Gastrocnemius medialis (tissue), 4 donors: ENCODE data around the gene PARVA. TPM values are rescaled to one million over a fixed set of nuclear protein-coding genes. Genes with fewer than 3 reads are reported as not detected.

Experiments
- ATAC-seq, 2 donors: fragments of 150-250 bp; one replicate each; pipeline ENCODE4 v1.9.1; 2016
- DNase-seq, 2 donors: peaks; one replicate each; pipeline ENCODE4 v3.0.0-alpha.2; 2019
- H3K27ac ChIP-seq, 4 donors: fragments of 200-600 bp; sonication (generic); 1 replicate in 1 of 4; 2 replicates in 3 of 4; pipeline ENCODE4 v1.5.1; 2016 to 2018; ENCODE audit warnings: mild to moderate bottlenecking in 2 of 4, moderate library complexity in 1 of 4
- H3K27me3 ChIP-seq, 3 donors: fragments of 200-600 bp; sonication (generic) in 2 of 3; 1 replicate in 1 of 3; 2 replicates in 2 of 3; pipeline versions ENCODE4 v1.5.1 to v1.6.0; 2016 to 2019; ENCODE audit warnings: mild to moderate bottlenecking in 1 of 3, moderate library complexity in 1 of 3
- H3K36me3 ChIP-seq, 2 donors: fragments of 200-600 bp; sonication (generic) in 1 of 2; one replicate each; pipeline ENCODE4 v1.5.1; 2017 to 2018
- H3K4me1 ChIP-seq, 2 donors: fragments of 200-600 bp; sonication (generic) in 1 of 2; one replicate each; pipeline ENCODE4 v1.5.1; 2016 to 2017; ENCODE audit warnings: mild to moderate bottlenecking in 2 of 2
- H3K4me3 ChIP-seq, 4 donors: fragments of 200-600 bp; sonication (generic) in 3 of 4; 1 replicate in 1 of 4; 2 replicates in 3 of 4; pipeline ENCODE4 v1.5.1; 2016 to 2019; ENCODE audit warnings: mild to moderate bottlenecking in 2 of 4
- H3K9me3 ChIP-seq, 3 donors: fragments of 200-600 bp; sonication (generic) in 2 of 3; 1 replicate in 1 of 3; 2 replicates in 2 of 3; pipeline ENCODE4 v1.5.1; 2016 to 2019
- CTCF ChIP-seq, 5 experiments: fragments of 450-650 bp in 3 of 5; fragments of 200-600 bp in 2 of 5; sonication (generic) in 2 of 5; IDR thresholded peaks in 4 of 5; conservative IDR thresholded peaks in 1 of 5; 1 replicate in 4 of 5; 2 replicates in 1 of 5; pipeline ENCODE4 v1.5.1; 2016 to 2019; ENCODE audit warnings: antibody characterized with exemption in 5 of 5, mild to moderate bottlenecking in 3 of 5, moderate library complexity in 3 of 5
- POLR2A ChIP-seq, 2 donors: fragments of 450-650 bp; IDR thresholded peaks; one replicate each; pipeline ENCODE4 v1.6.1; 2017; ENCODE audit warnings: antibody characterized with exemption in 2 of 2, mild to moderate bottlenecking in 2 of 2, moderate library complexity in 2 of 2
- in situ Hi-C, 4 donors: fragments of 200-750 bp; cut with MboI; loops; one replicate each; pipeline versions ENCODE4 v1.15.0 to v1.8.0; 2017; ENCODE audit warnings: low sequenced_read_pairs in 4 of 4
- intact Hi-C: fragments of 100-400 bp; cut with DNase I; formaldehyde crosslinking; loops from one replicate; pipeline ENCODE4 v1.15.1; 2023; ENCODE audit warnings: low total_unique reads
- total RNA-seq, 4 donors: library from RNA; depleted of rRNA; stranded (reverse); fragments of >200 nt; gene quantifications; one replicate each; pipeline versions ENCODE4 v1.1.0 to v1.2.3, GENCODE V29; 2016

Gene PARVA
- total RNA-seq, 4 donors from 2014 or later: 4.4 to 9.7 (median 8.4) TPM

DNA sequence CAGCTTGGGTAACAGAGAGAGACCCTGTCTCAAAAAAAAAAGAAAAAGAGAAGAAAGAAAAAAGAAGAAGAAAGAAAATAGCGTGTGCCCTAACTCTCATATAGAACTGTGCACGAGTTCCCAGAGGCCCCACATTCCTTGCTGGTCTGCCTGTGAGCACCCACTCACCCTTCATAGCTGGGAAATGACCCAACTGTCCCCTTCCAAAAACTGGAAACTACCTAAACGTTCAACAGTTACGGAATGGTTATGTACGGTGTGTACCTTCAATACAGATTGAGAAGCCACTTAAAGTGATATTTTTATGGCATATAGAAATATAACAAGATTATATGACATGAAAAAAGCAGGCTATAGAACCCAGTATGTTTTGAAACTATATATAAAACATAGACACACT is 82.0 kb downstream of the PARVA start:
- Histone ChIP-seq H3K4me3 (no peak overlapping the region), H3K4me1 (peaks cover 13 to 14% of the 10 kb centered on the region in 2 donors), H3K27ac (peak overlapping the region in 3 of 4 donors; percentile 18 to 65 (median 39)), H3K36me3 (no peaks in the 10 kb centered on the region), H3K27me3 (no peaks in the 10 kb centered on the region), H3K9me3 (no peaks in the 10 kb centered on the region)
- ATAC-seq (no peak), DNase-seq (no peak)
- in situ Hi-C loops (no loop called here), intact Hi-C loops (no loop called here)
- no peak for TF ChIP-seq CTCF (IDR thresholded peaks at IDR 0.05 in 4 of 5, conservative IDR thresholded peaks at IDR 0.05 in 1 of 5)
- TF ChIP-seq POLR2A (IDR thresholded peaks at IDR 0.05): no peak

- in situ Hi-C loops (no loop called here), intact Hi-C loops (no loop called here)
- H3K4me1 ChIP-seq: peaks cover 13 to 14% of the 10 kb centered on the region in 2 donors
- no peaks in the 10 kb centered on the region for H3K27me3 ChIP-seq
- no peaks in the 10 kb centered on the region for H3K9me3 ChIP-seq
- no peak overlapping the region for H3K4me3 ChIP-seq
- TF ChIP-seq CTCF (IDR thresholded peaks at IDR 0.05 in 4 of 5, conservative IDR thresholded peaks at IDR 0.05 in 1 of 5) (no peak), POLR2A (IDR thresholded peaks at IDR 0.05) (no peak)
- H3K27ac ChIP-seq: no peak overlapping the region
- ATAC-seq (no peak), DNase-seq (no peak)
- H3K36me3 ChIP-seq: no peaks in the 10 kb centered on the region
Measured at GRCh38 chr11:12459865-12460444, 82.6 kb downstream of the PARVA start.

DNA sequence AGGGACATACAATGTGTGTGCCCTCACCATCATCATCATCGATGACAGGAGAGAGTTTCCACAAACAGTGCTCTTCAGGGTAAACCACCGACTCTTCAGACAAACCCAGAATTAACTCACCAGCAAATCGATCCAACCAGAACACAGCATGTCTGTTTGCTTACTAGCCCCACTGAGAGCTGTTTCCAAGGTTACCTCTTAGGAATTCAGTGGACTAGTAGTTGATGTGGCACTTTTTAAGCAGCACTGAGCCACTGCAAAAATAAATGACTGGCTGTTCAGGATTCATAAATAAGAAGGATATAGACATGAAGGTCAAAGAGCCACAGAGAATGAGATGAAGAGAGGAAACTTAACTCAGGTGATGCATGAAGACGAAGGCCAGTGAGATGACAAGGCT is 83.1 kb downstream of the PARVA start:
- DNase-seq (no peak), ATAC-seq (no peak)
- H3K4me3 ChIP-seq: no peak overlapping the region
- peaks cover 13 to 14% of the 10 kb centered on the region in 2 donors for H3K4me1 ChIP-seq
- in situ Hi-C loops: no loop called here
- H3K9me3 ChIP-seq: no peaks in the 10 kb centered on the region
- H3K27ac ChIP-seq: no peak overlapping the region
- H3K36me3 ChIP-seq: no peaks in the 10 kb centered on the region
- H3K27me3 ChIP-seq: no peaks in the 10 kb centered on the region
- intact Hi-C loops: no loop called here
- TF ChIP-seq POLR2A (IDR thresholded peaks at IDR 0.05) (no peak), CTCF (IDR thresholded peaks at IDR 0.05 in 4 of 5, conservative IDR thresholded peaks at IDR 0.05 in 1 of 5) (no peak)

DNA sequence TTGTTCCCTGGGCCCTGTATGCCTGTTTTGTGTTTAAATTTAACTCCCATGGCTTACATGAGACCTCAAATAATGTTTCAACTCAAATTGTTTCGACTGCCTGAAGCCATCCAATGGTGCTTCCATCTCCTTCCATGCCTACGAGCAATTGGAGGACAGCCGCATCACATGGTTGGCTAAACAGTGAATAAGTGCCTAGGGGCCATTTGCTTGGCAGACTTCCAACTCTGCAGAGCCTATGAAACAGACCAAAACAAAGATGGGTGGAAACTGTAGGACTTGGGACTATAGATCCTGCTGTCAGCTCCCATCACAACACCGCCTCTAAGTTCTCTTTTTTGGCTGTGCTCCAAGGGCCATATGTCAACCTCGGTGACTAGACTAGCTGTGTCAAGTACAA is 84.1 kb downstream of the PARVA start:
- Histone ChIP-seq H3K27me3 (no peaks in the 10 kb centered on the region), H3K4me1 (peaks cover 9 to 14% of the 10 kb centered on the region in 2 donors), H3K36me3 (no peaks in the 10 kb centered on the region), H3K4me3 (no peak overlapping the region), H3K9me3 (no peaks in the 10 kb centered on the region), H3K27ac (no peak overlapping the region)
- intact Hi-C loops: no loop called here
- DNase-seq (no peak), ATAC-seq (no peak)
- TF ChIP-seq CTCF (IDR thresholded peaks at IDR 0.05 in 4 of 5, conservative IDR thresholded peaks at IDR 0.05 in 1 of 5): no peak
- no peak for TF ChIP-seq POLR2A (IDR thresholded peaks at IDR 0.05)
- in situ Hi-C loops: no loop called here

DNA sequence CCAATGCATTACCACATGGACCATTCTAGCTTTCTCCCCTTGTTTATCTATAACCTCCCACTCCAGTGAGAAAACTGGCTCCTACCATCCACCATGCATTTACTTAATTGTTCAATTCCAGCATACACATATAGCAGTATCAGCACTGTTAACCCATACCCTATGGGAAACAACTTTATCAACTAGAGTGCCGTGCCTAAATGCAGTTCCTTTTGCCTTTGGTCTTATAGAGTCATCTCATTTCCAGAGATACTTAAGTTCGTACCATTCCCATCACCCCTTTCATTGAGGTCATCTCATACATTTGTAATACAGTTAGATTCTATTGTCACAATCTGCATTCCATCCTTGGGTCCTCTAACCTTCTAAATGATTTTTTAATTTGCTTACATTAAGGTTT is 86.9 kb downstream of the PARVA start:
- DNase-seq (no peak), ATAC-seq (no peak)
- Histone ChIP-seq H3K9me3 (no peaks in the 10 kb centered on the region), H3K27ac (no peak overlapping the region), H3K4me1 (peaks cover 0 to under 1% of the 10 kb centered on the region in 2 donors), H3K36me3 (no peaks in the 10 kb centered on the region), H3K4me3 (no peak overlapping the region), H3K27me3 (no peaks in the 10 kb centered on the region)
- intact Hi-C loops (no loop called here), in situ Hi-C loops (no loop called here)
- TF ChIP-seq POLR2A (IDR thresholded peaks at IDR 0.05) (no peak), CTCF (IDR thresholded peaks at IDR 0.05 in 4 of 5, conservative IDR thresholded peaks at IDR 0.05 in 1 of 5) (no peak)
